A549 (cell line): ENCODE measurements around the gene RGS6.

Experiments used
- CHD2 ChIP-seq: fragments of 150-350 bp; IDR thresholded peaks from 2 replicates; pipeline ENCODE4 v1.6.1; 2014; ENCODE audit warnings: low read length; ENCODE audit not compliant: partially characterized antibody
- CHD4 ChIP-seq: fragments of 200-600 bp; sonication (generic); IDR thresholded peaks from 2 replicates; pipeline ENCODE4 v1.6.1; 2016; ENCODE audit warnings: antibody characterized with exemption, mild to moderate bottlenecking, borderline replicate concordance
- EP300 ChIP-seq, 2 experiments: fragments of >200 bp; sonication (Bioruptor Twin); formaldehyde crosslinking; IDR thresholded peaks; 2 replicates in 1 of 2; 3 replicates in 1 of 2; pipeline ENCODE4 v1.6.1; 2016 to 2017
- GATA3 ChIP-seq: IDR thresholded peaks from 2 replicates; pipeline ENCODE4 v1.6.1; 2012; ENCODE audit warnings: borderline replicate concordance
- HOXB5 ChIP-seq: fragments of 250-450 bp; sonication (Bioruptor Pico); IDR thresholded peaks from 2 replicates; pipeline ENCODE4 v1.5.0; 2020; ENCODE audit warnings: mild to moderate bottlenecking, moderate library complexity
- MYC ChIP-seq: IDR thresholded peaks from 2 replicates; pipeline ENCODE4 v1.6.1; 2012; ENCODE audit warnings: mild to moderate bottlenecking, inconsistent platforms, low read length, improper control_type of control experiment, borderline replicate concordance
- NPAS2 ChIP-seq: fragments of 250-450 bp; sonication (Bioruptor Pico); IDR thresholded peaks from 2 replicates; pipeline ENCODE4 v1.8.0; 2022; ENCODE audit warnings: mild to moderate bottlenecking, moderate library complexity, borderline replicate concordance
- POLR2AphosphoS2 ChIP-seq: conservative IDR thresholded peaks from 2 replicates; pipeline ENCODE4 v1.6.1; 2012; ENCODE audit warnings: low read length, improper control_type of control experiment, inconsistent platforms
- RAD21 ChIP-seq, 2 experiments: fragments of >200 bp in 1 of 2; sonication (Bioruptor Twin) in 1 of 2; formaldehyde crosslinking in 1 of 2; IDR thresholded peaks in 1 of 2; conservative IDR thresholded peaks in 1 of 2; 2 replicates in 1 of 2; 3 replicates in 1 of 2; pipeline ENCODE4 v1.6.1; 2012 to 2018; ENCODE audit warnings: inconsistent platforms in 1 of 2
- TF ChIP-seq, protein P1 (sequence below): fragments of >200 bp; sonication (Bioruptor Twin); formaldehyde crosslinking; IDR thresholded peaks from 3 replicates; pipeline ENCODE4 v1.5.1; 2016

DNA sequence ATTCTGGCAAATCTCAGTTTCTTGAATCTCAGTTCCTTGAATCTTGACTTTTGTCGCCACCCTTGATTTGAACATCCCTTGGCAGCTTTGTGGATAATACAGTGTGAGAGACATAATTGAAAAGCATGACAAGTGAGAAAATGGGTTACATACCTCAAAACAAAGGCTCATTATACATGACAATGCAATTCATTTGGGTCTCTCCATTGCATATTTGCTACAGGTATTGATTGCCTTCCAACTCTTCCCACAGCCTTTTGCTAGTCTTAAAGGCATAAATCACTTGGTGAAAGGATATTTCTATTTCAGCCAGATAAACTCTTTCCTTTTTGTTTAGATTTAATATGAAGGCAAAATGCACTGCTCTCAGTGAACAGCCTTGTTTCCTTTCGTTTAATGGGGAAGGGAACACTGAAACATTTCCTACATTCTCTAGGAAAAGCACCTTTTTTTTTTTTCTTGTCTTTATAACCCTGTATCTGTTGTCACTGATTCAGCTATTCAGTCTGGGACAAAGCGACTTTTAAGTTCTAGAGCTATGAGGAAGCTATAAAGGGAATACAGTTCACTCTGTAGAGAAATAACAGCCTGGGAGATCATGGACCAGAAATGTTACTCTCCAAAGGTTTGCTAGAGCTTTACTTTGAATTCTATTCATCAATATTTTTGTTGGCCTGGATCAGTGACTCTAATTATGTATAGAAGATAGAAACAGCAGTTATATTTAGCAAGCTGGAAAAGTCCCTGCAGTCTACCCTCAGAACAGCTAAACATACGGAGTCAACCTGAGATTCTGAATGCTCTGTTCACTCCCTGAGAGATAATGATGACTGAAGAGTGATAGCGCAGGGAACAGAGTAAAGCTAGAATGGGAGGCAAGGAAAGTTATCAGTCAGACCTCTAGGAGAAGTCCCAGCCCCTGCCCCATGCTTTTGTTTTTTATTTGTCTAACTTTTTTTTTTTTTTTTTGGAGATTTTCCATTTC is 311.4 kb downstream of the RGS6 start:
- TF ChIP-seq, protein P1, sequence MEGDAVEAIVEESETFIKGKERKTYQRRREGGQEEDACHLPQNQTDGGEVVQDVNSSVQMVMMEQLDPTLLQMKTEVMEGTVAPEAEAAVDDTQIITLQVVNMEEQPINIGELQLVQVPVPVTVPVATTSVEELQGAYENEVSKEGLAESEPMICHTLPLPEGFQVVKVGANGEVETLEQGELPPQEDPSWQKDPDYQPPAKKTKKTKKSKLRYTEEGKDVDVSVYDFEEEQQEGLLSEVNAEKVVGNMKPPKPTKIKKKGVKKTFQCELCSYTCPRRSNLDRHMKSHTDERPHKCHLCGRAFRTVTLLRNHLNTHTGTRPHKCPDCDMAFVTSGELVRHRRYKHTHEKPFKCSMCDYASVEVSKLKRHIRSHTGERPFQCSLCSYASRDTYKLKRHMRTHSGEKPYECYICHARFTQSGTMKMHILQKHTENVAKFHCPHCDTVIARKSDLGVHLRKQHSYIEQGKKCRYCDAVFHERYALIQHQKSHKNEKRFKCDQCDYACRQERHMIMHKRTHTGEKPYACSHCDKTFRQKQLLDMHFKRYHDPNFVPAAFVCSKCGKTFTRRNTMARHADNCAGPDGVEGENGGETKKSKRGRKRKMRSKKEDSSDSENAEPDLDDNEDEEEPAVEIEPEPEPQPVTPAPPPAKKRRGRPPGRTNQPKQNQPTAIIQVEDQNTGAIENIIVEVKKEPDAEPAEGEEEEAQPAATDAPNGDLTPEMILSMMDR: no peak
- TF ChIP-seq MYC: no peak
- TF ChIP-seq CHD2: no peak
- TF ChIP-seq RAD21 (conservative IDR thresholded peaks at IDR 0.05 in 1 of 2, IDR thresholded peaks at IDR 0.05 in 1 of 2): no peak
- no peak for TF ChIP-seq EP300 (IDR thresholded peaks at IDR 0.05)
- no peak for TF ChIP-seq POLR2AphosphoS2
- TF ChIP-seq GATA3: no peak
- TF ChIP-seq NPAS2 (CRISPR knock-in tag): no peak
- no peak for TF ChIP-seq CHD4
- TF ChIP-seq HOXB5 (CRISPR knock-in tag): no peak
